ENCODE data around the gene CYTH3.

CYTH3 gene

DNA sequence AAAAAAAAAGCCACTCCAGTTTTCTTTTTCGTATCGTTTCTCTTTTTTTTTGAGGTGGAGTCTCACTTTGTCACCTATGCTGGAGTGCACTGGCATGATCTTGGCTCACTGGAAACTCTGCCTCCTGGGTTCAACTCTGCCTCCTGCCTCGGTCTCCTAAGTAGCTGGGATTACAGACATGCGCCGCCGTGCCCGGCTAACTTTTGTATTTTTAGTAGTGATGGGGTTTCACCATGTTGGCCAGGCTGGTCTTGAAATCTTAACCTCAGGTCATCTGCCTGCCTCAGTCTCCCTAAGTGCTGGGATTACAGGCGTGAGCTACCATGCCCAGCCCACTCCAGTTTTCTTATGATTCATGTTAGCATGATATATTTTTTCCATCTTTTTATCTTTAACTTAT, 148.6 kb downstream of the CYTH3 start:
- TF ChIP-seq YY1 (IDR thresholded peaks at IDR 0.05; ENCODE audit: low read depth) (no peak), FOXM1 (IDR thresholded peaks at IDR 0.05; ENCODE audit: borderline replicate concordance, low read depth) (no peak), CREB1 (IDR thresholded peaks at IDR 0.05; ENCODE audit: low read depth) (no peak), CEBPB (IDR thresholded peaks at IDR 0.05) (no peak), TEAD4 (IDR thresholded peaks at IDR 0.05) (no peak), TCF12 (IDR thresholded peaks at IDR 0.05; ENCODE audit: low read depth) (no peak), ZBTB7A (IDR thresholded peaks at IDR 0.05; ENCODE audit: low read depth) (no peak), NFIC (IDR thresholded peaks at IDR 0.05) (no peak), RAD21 (IDR thresholded peaks at IDR 0.05; ENCODE audit: low read depth) (no peak), MAX (IDR thresholded peaks at IDR 0.05) (no peak), EP300 (IDR thresholded peaks at IDR 0.05; ENCODE audit: borderline replicate concordance) (no peak), TAF1 (IDR thresholded peaks at IDR 0.05; ENCODE audit: low read depth) (no peak), EGR1 (IDR thresholded peaks at IDR 0.05) (no peak)
- TF ChIP-seq, protein P1, sequence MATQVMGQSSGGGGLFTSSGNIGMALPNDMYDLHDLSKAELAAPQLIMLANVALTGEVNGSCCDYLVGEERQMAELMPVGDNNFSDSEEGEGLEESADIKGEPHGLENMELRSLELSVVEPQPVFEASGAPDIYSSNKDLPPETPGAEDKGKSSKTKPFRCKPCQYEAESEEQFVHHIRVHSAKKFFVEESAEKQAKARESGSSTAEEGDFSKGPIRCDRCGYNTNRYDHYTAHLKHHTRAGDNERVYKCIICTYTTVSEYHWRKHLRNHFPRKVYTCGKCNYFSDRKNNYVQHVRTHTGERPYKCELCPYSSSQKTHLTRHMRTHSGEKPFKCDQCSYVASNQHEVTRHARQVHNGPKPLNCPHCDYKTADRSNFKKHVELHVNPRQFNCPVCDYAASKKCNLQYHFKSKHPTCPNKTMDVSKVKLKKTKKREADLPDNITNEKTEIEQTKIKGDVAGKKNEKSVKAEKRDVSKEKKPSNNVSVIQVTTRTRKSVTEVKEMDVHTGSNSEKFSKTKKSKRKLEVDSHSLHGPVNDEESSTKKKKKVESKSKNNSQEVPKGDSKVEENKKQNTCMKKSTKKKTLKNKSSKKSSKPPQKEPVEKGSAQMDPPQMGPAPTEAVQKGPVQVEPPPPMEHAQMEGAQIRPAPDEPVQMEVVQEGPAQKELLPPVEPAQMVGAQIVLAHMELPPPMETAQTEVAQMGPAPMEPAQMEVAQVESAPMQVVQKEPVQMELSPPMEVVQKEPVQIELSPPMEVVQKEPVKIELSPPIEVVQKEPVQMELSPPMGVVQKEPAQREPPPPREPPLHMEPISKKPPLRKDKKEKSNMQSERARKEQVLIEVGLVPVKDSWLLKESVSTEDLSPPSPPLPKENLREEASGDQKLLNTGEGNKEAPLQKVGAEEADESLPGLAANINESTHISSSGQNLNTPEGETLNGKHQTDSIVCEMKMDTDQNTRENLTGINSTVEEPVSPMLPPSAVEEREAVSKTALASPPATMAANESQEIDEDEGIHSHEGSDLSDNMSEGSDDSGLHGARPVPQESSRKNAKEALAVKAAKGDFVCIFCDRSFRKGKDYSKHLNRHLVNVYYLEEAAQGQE (IDR thresholded peaks at IDR 0.05; ENCODE audit: low read depth) = no peak
- TF ChIP-seq, protein P2, sequence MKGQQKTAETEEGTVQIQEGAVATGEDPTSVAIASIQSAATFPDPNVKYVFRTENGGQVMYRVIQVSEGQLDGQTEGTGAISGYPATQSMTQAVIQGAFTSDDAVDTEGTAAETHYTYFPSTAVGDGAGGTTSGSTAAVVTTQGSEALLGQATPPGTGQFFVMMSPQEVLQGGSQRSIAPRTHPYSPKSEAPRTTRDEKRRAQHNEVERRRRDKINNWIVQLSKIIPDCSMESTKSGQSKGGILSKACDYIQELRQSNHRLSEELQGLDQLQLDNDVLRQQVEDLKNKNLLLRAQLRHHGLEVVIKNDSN (IDR thresholded peaks at IDR 0.05) = no peak

- no peak for TF ChIP-seq TAF1 (IDR thresholded peaks at IDR 0.05; ENCODE audit: low read depth)
- no peak for TF ChIP-seq NFIC (IDR thresholded peaks at IDR 0.05)
- no peak for TF ChIP-seq YY1 (IDR thresholded peaks at IDR 0.05; ENCODE audit: low read depth)
- TF ChIP-seq MAX (IDR thresholded peaks at IDR 0.05) = no peak
- no peak for TF ChIP-seq EGR1 (IDR thresholded peaks at IDR 0.05)
- TF ChIP-seq, protein P2 (IDR thresholded peaks at IDR 0.05) = no peak
- no peak for TF ChIP-seq ZBTB7A (IDR thresholded peaks at IDR 0.05; ENCODE audit: low read depth)
- no peak for TF ChIP-seq TCF12 (IDR thresholded peaks at IDR 0.05; ENCODE audit: low read depth)
- TF ChIP-seq FOXM1 (IDR thresholded peaks at IDR 0.05; ENCODE audit: borderline replicate concordance, low read depth) = no peak
- no peak for TF ChIP-seq CEBPB (IDR thresholded peaks at IDR 0.05)
- TF ChIP-seq CREB1 (IDR thresholded peaks at IDR 0.05; ENCODE audit: low read depth) = no peak
- TF ChIP-seq, protein P1 (IDR thresholded peaks at IDR 0.05; ENCODE audit: low read depth) = no peak
- no peak for TF ChIP-seq RAD21 (IDR thresholded peaks at IDR 0.05; ENCODE audit: low read depth)
- TF ChIP-seq TEAD4 (IDR thresholded peaks at IDR 0.05) = no peak
These were observed 151.3 kb downstream of the CYTH3 start for GRCh38 chr7:6121141-6121540.

DNA sequence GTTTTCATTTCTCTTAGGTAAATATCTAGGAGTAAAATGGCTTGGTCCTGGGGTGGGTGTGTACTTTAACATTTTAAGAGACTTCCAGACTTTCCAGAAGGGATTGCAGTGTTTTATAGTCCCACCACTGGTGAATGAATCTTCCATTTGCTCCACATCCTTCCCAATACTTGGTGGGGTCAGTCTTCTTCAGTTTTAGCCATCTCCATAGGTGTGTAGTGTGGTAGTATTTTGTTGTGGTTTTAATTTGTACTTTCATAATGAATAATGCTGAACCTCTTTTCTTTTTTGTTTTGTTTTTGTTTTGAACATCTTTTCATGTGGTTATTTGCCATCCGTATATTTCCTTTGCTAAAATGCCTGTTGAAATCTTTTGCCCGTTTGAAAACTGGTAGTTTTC, 154.9 kb downstream of the CYTH3 start:
- TF ChIP-seq, protein P1 (IDR thresholded peaks at IDR 0.05; ENCODE audit: low read depth) = no peak
- TF ChIP-seq EGR1 (IDR thresholded peaks at IDR 0.05) (no peak), FOXM1 (IDR thresholded peaks at IDR 0.05; ENCODE audit: borderline replicate concordance, low read depth) (no peak), ZBTB7A (IDR thresholded peaks at IDR 0.05; ENCODE audit: low read depth) (no peak), TEAD4 (IDR thresholded peaks at IDR 0.05) (no peak), TCF12 (IDR thresholded peaks at IDR 0.05; ENCODE audit: low read depth) (no peak), YY1 (IDR thresholded peaks at IDR 0.05; ENCODE audit: low read depth) (no peak)

GRCh38 chr7:6116211-6116610, 156.2 kb downstream of the CYTH3 start:
- TF ChIP-seq ZBTB7A (IDR thresholded peaks at IDR 0.05; ENCODE audit: low read depth) = no peak
- TF ChIP-seq, protein P2 (IDR thresholded peaks at IDR 0.05) = no peak
- no peak for TF ChIP-seq CREB1 (IDR thresholded peaks at IDR 0.05; ENCODE audit: low read depth)
- no peak for TF ChIP-seq YY1 (IDR thresholded peaks at IDR 0.05; ENCODE audit: low read depth)
- TF ChIP-seq EGR1 (IDR thresholded peaks at IDR 0.05) = no peak
- TF ChIP-seq EP300 (IDR thresholded peaks at IDR 0.05; ENCODE audit: borderline replicate concordance) = no peak
- no peak for TF ChIP-seq FOXM1 (IDR thresholded peaks at IDR 0.05; ENCODE audit: borderline replicate concordance, low read depth)
- no peak for TF ChIP-seq TAF1 (IDR thresholded peaks at IDR 0.05; ENCODE audit: low read depth)
- no peak for TF ChIP-seq NFIC (IDR thresholded peaks at IDR 0.05)
- TF ChIP-seq MAX (IDR thresholded peaks at IDR 0.05) = no peak
- no peak for TF ChIP-seq TEAD4 (IDR thresholded peaks at IDR 0.05)
- TF ChIP-seq, protein P1 (IDR thresholded peaks at IDR 0.05; ENCODE audit: low read depth) = no peak
- TF ChIP-seq CEBPB (IDR thresholded peaks at IDR 0.05) = no peak
- no peak for TF ChIP-seq TCF12 (IDR thresholded peaks at IDR 0.05; ENCODE audit: low read depth)
- TF ChIP-seq RAD21 (IDR thresholded peaks at IDR 0.05; ENCODE audit: low read depth) = no peak

All from Ishikawa (cell line).